DOHH2 (cell line): Measurements from ENCODE around the gene TPO.

ENCODE experiments used
- CTCF ChIP-seq: fragments of 200-600 bp; sonication (generic); IDR thresholded peaks from one replicate; pipeline ENCODE4 v1.5.1; 2014; ENCODE audit warnings: antibody characterized with exemption, mild to moderate bottlenecking, low read depth, low read length; ENCODE audit not compliant: poor library complexity, severe bottlenecking
- EZH2phosphoT487 ChIP-seq: fragments of 200-600 bp; sonication (generic); IDR thresholded peaks from 2 replicates; pipeline ENCODE4 v1.6.1; 2017; ENCODE audit warnings: borderline replicate concordance, mild to moderate bottlenecking, antibody characterized with exemption, low read length, moderate library complexity, mixed read lengths

DNA sequence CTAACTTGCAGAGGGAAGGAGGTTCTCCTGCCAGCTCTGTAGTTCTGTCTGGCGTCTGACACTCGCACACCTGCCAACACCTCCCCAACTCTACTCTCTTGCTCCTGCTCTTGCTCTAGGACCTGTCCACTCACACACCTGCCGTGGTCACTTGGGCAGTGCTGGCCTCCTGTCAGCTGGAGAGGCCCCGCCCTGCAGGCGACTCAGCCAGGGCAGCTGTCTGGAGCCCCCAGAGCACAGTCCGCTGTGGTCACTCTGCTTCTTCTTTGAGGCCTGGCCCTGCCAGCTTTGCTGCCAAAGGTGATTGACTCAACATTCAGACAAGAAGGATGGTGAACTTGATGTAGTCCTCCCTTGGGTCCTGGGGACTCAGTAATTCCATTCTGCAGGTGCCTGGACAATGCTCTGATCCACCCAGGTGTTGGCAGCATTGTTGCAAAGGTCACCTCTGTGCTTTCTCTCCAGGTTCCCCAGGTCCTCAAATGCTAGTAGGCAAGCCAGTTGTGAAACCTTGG lies 18.7 kb downstream of the TPO start:
- TF ChIP-seq CTCF, result no peak
- TF ChIP-seq EZH2phosphoT487, result no peak
